Astrocyte of the cerebellum (primary cell): ENCODE data around the gene TSPAN31.
A peak's percentile ranks its signal among the peaks of the same experiment; 100 is the strongest.

ENCODE experiments used
- DNase-seq: peaks from one replicate; pipeline ENCODE4 v3.0.0-alpha.2; 2011; ENCODE audit warnings: low read depth
- H3K4me3 ChIP-seq: 2 replicates; pipeline ENCODE4 v1.5.1; 2011; ENCODE audit warnings: mild to moderate bottlenecking, low read depth, low read length, moderate library complexity
- CTCF ChIP-seq: IDR thresholded peaks from 2 replicates; pipeline ENCODE4 v1.5.1; 2012; ENCODE audit warnings: low read length, low read depth, moderate library complexity, mild to moderate bottlenecking; ENCODE audit errors: missing control alignments
- in situ Hi-C: cut with HindIII; loops from 2 replicates; pipeline ENCODE4 v1.10.0; 2017; ENCODE audit warnings: low sequenced_read_pairs

The TSPAN31 gene

GRCh38 chr12:57722716-57723629, 21.9 kb upstream of the TSPAN31 start:
- DNase-seq, result no peak
- in situ Hi-C loops, result no loop called here
- H3K4me3 ChIP-seq, result no peak overlapping the region
- no peak for TF ChIP-seq CTCF

- in situ Hi-C loops, result no loop called here
- TF ChIP-seq CTCF, result no peak
- no peak overlapping the region for H3K4me3 ChIP-seq
- no peak for DNase-seq
Measured at GRCh38 chr12:57723630-57723962, 21.2 kb upstream of the TSPAN31 start.

- DNase-seq, result no peak
Measured at GRCh38 chr12:57724003-57724935, 20.6 kb upstream of the TSPAN31 start.

GRCh38 chr12:57724936-57725740, 19.7 kb upstream of the TSPAN31 start:
- no peak overlapping the region for H3K4me3 ChIP-seq
- in situ Hi-C loops, result no loop called here
- no peak for TF ChIP-seq CTCF
- DNase-seq, result no peak

More at GRCh38 chr12:57724003-57724935, 20.6 kb upstream of the TSPAN31 start:
- no peak for TF ChIP-seq CTCF
- H3K4me3 ChIP-seq, result no peak overlapping the region
- in situ Hi-C loops, result no loop called here

- no peak for TF ChIP-seq CTCF
- in situ Hi-C loops, result no loop called here
- no peak for DNase-seq
- peak overlapping the region; percentile 72 for H3K4me3 ChIP-seq
Measured at GRCh38 chr12:57725851-57726150, 19.0 kb upstream of the TSPAN31 start.

GRCh38 chr12:57726151-57726883, 18.5 kb upstream of the TSPAN31 start:
- in situ Hi-C loops, result no loop called here
- TF ChIP-seq CTCF, result peak; percentile 87
- DNase-seq, result peak; percentile 47
- H3K4me3 ChIP-seq, result peak overlapping the region; percentile 72
